GM12891 (cell line): Measurements from ENCODE around the gene ETNK2.

Experiments
- PAX5 ChIP-seq: IDR thresholded peaks from 2 replicates; pipeline ENCODE4 v1.6.1; 2011; ENCODE audit warnings: low read length, moderate library complexity, mild to moderate bottlenecking; ENCODE audit not compliant: insufficient read depth, severe bottlenecking
- POLR2A ChIP-seq: IDR thresholded peaks from 2 replicates; pipeline ENCODE4 v1.6.1; 2011; ENCODE audit warnings: low read depth, low read length, control low read depth
- POLR2AphosphoS5 ChIP-seq: IDR thresholded peaks from 2 replicates; pipeline ENCODE4 v1.6.1; 2011; ENCODE audit warnings: low read depth, low read length, control low read depth
- SPI1 ChIP-seq: IDR thresholded peaks from 2 replicates; pipeline ENCODE4 v1.6.1; 2011; ENCODE audit warnings: low read depth, low read length, control low read depth
- TAF1 ChIP-seq: IDR thresholded peaks from 2 replicates; pipeline ENCODE4 v1.6.1; 2011; ENCODE audit warnings: low read depth, low read length, control low read depth

GRCh38 chr1:204166219-204166618, 14.4 kb upstream of the ETNK2 start, which contains the start of gene REN:
- TF ChIP-seq TAF1 (no peak), POLR2A (no peak), POLR2AphosphoS5 (no peak), SPI1 (no peak), PAX5 (no peak)
